Measurements from ENCODE around the gene DNAH6.

DNA sequence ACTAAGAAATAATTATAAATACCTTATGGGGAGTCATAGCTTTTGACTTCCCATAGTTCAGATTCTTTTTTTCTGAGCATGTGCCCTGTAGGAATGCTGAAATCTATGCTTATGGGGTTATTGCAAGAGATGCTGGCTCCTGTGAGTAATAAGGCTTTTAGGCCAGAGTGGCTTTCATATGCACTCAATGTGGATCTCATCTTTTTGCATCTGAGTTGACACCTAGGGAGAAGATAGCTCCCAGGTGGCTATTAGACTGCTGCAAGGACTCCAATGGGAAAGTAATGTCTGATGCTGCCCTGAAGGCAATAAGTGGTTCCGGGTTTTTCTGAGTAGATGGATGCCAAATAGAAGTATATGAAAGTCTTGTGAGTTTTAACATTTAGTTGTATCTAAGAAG, 21.0 kb downstream of the DNAH6 start:
- TF ChIP-seq, protein P1, sequence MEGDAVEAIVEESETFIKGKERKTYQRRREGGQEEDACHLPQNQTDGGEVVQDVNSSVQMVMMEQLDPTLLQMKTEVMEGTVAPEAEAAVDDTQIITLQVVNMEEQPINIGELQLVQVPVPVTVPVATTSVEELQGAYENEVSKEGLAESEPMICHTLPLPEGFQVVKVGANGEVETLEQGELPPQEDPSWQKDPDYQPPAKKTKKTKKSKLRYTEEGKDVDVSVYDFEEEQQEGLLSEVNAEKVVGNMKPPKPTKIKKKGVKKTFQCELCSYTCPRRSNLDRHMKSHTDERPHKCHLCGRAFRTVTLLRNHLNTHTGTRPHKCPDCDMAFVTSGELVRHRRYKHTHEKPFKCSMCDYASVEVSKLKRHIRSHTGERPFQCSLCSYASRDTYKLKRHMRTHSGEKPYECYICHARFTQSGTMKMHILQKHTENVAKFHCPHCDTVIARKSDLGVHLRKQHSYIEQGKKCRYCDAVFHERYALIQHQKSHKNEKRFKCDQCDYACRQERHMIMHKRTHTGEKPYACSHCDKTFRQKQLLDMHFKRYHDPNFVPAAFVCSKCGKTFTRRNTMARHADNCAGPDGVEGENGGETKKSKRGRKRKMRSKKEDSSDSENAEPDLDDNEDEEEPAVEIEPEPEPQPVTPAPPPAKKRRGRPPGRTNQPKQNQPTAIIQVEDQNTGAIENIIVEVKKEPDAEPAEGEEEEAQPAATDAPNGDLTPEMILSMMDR (conservative IDR thresholded peaks at IDR 0.05 in 1 of 2, IDR thresholded peaks at IDR 0.05 in 1 of 2; ENCODE audit: extremely low read depth in 1 of 2, insufficient read depth in 1 of 2, low read depth in 1 of 2, low read length in 2 of 2): no peak
- TF ChIP-seq EZH2 (IDR thresholded peaks at IDR 0.05; ENCODE audit: borderline replicate concordance, low read length): no peak

Measured in mammary epithelial cell (primary cell).